ENCODE data around the gene CEP104. TPM values are rescaled to one million over a fixed set of nuclear protein-coding genes. Genes with fewer than 3 reads are reported as not detected.
A peak's percentile ranks its signal among the peaks of the same experiment; 100 is the strongest.

CEP104 gene
- total RNA-seq, 1 donor from 2014 or later, result 40.3 TPM

GRCh38 chr1:3783651-3784474, 73.1 kb downstream of the CEP104 start:
- peaks cover 47% of the 10 kb centered on the region for H3K36me3 Mint-ChIP-seq (ENCODE audit: low read depth, unreplicated experiment)
- H3K27ac Mint-ChIP-seq (ENCODE audit: unreplicated experiment), result no peak overlapping the region
- peaks cover 1% of the 10 kb centered on the region for H3K27me3 Mint-ChIP-seq (ENCODE audit: unreplicated experiment)
- no peak for TF ChIP-seq CTCF (IDR thresholded peaks at IDR 0.05; ENCODE audit: unreplicated experiment)
- no peaks in the 10 kb centered on the region for H3K9me3 Mint-ChIP-seq (ENCODE audit: unreplicated experiment)
- H3K4me3 Mint-ChIP-seq (ENCODE audit: unreplicated experiment), result no peak overlapping the region
- DNase-seq (ENCODE audit: low spot score), result no peak
- no peaks in the 10 kb centered on the region for H3K4me1 Mint-ChIP-seq (ENCODE audit: unreplicated experiment)

GRCh38 chr1:3780901-3781300, 76.1 kb downstream of the CEP104 start:
- no peaks in the 10 kb centered on the region for H3K9me3 Mint-ChIP-seq (ENCODE audit: unreplicated experiment)
- H3K4me3 Mint-ChIP-seq (ENCODE audit: unreplicated experiment), result no peak overlapping the region
- H3K4me1 Mint-ChIP-seq (ENCODE audit: unreplicated experiment), result no peaks in the 10 kb centered on the region
- H3K36me3 Mint-ChIP-seq (ENCODE audit: low read depth, unreplicated experiment), result peaks cover 41% of the 10 kb centered on the region
- no peak for TF ChIP-seq CTCF (IDR thresholded peaks at IDR 0.05; ENCODE audit: unreplicated experiment)
- H3K27me3 Mint-ChIP-seq (ENCODE audit: unreplicated experiment), result peaks cover 3% of the 10 kb centered on the region
- no peak overlapping the region for H3K27ac Mint-ChIP-seq (ENCODE audit: unreplicated experiment)
- no peak for DNase-seq (ENCODE audit: low spot score)

- Mint-ChIP-seq H3K9me3 (ENCODE audit: unreplicated experiment) (no peaks in the 10 kb centered on the region), H3K27ac (ENCODE audit: unreplicated experiment) (peak overlapping the region; percentile 70), H3K27me3 (ENCODE audit: unreplicated experiment) (peaks cover 4% of the 10 kb centered on the region), H3K36me3 (ENCODE audit: low read depth, unreplicated experiment) (peaks cover 35% of the 10 kb centered on the region), H3K4me1 (ENCODE audit: unreplicated experiment) (no peaks in the 10 kb centered on the region), H3K4me3 (ENCODE audit: unreplicated experiment) (peak overlapping the region; percentile 17)
- no peak for TF ChIP-seq CTCF (IDR thresholded peaks at IDR 0.05; ENCODE audit: unreplicated experiment)
- DNase-seq (ENCODE audit: low spot score), result no peak
Measured at GRCh38 chr1:3779912-3780416, 77.0 kb downstream of the CEP104 start.

GRCh38 chr1:3779265-3779911, 77.6 kb downstream of the CEP104 start:
- no peak overlapping the region for H3K27ac Mint-ChIP-seq (ENCODE audit: unreplicated experiment)
- peaks cover 4% of the 10 kb centered on the region for H3K27me3 Mint-ChIP-seq (ENCODE audit: unreplicated experiment)
- no peak for TF ChIP-seq CTCF (IDR thresholded peaks at IDR 0.05; ENCODE audit: unreplicated experiment)
- H3K36me3 Mint-ChIP-seq (ENCODE audit: low read depth, unreplicated experiment), result peaks cover 35% of the 10 kb centered on the region
- peak overlapping the region; percentile 17 for H3K4me3 Mint-ChIP-seq (ENCODE audit: unreplicated experiment)
- H3K4me1 Mint-ChIP-seq (ENCODE audit: unreplicated experiment), result no peaks in the 10 kb centered on the region
- DNase-seq (ENCODE audit: low spot score), result no peak
- H3K9me3 Mint-ChIP-seq (ENCODE audit: unreplicated experiment), result no peaks in the 10 kb centered on the region

All from endothelial cell (in vitro differentiated cells).